Endothelial cell of umbilical vein (primary cell): ENCODE results near the gene PRKAR1B.

Experiments
- EZH2 ChIP-seq: IDR thresholded peaks from 2 replicates; pipeline ENCODE4 v1.6.1; 2012; ENCODE audit warnings: borderline replicate concordance, low read depth, mild to moderate bottlenecking, moderate library complexity, low read length, inconsistent platforms; ENCODE audit not compliant: severe bottlenecking
- GATA2 ChIP-seq: IDR thresholded peaks from 2 replicates; pipeline ENCODE4 v1.7.0; 2011; ENCODE audit warnings: low read depth, mild to moderate bottlenecking, moderate library complexity, mixed read lengths, low read length; ENCODE audit not compliant: insufficient read length, insufficient read depth
- JUN ChIP-seq: IDR thresholded peaks from 2 replicates; pipeline ENCODE4 v1.6.1; 2011; ENCODE audit warnings: borderline replicate concordance, low read depth; ENCODE audit not compliant: insufficient read length, insufficient read depth
- POLR2A ChIP-seq: IDR thresholded peaks from 2 replicates; pipeline ENCODE4 v1.6.1; 2012; ENCODE audit warnings: low read depth, mild to moderate bottlenecking, control low read depth, low read length
- POLR2AphosphoS5 ChIP-seq: IDR thresholded peaks from 2 replicates; pipeline ENCODE4 v1.6.1; 2012; ENCODE audit warnings: low read depth, mild to moderate bottlenecking, control low read depth, low read length, moderate library complexity; ENCODE audit not compliant: insufficient read depth
- TF ChIP-seq, protein P1 (sequence below), 2 donors: IDR thresholded peaks; 1 replicate in 1 of 2; 2 replicates in 1 of 2; pipeline ENCODE4 v1.5.1; 2011; ENCODE audit warnings: low read length in 2 of 2, mild to moderate bottlenecking in 2 of 2, moderate library complexity in 2 of 2, control low read depth in 1 of 2, inconsistent platforms in 1 of 2, low read depth in 1 of 2; ENCODE audit not compliant: insufficient read depth in 1 of 2; ENCODE audit errors: extremely low read depth in 1 of 2

GRCh38 chr7:577278-577665 lies 149.8 kb downstream of the PRKAR1B start:
- TF ChIP-seq, protein P1, sequence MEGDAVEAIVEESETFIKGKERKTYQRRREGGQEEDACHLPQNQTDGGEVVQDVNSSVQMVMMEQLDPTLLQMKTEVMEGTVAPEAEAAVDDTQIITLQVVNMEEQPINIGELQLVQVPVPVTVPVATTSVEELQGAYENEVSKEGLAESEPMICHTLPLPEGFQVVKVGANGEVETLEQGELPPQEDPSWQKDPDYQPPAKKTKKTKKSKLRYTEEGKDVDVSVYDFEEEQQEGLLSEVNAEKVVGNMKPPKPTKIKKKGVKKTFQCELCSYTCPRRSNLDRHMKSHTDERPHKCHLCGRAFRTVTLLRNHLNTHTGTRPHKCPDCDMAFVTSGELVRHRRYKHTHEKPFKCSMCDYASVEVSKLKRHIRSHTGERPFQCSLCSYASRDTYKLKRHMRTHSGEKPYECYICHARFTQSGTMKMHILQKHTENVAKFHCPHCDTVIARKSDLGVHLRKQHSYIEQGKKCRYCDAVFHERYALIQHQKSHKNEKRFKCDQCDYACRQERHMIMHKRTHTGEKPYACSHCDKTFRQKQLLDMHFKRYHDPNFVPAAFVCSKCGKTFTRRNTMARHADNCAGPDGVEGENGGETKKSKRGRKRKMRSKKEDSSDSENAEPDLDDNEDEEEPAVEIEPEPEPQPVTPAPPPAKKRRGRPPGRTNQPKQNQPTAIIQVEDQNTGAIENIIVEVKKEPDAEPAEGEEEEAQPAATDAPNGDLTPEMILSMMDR (IDR thresholded peaks at IDR 0.05; ENCODE audit: extremely low read depth in 1 of 2, insufficient read depth in 1 of 2, low read depth in 1 of 2, low read length in 2 of 2), result no peak
- no peak for TF ChIP-seq GATA2
- no peak for TF ChIP-seq POLR2AphosphoS5
- no peak for TF ChIP-seq EZH2
- TF ChIP-seq POLR2A, result no peak
- TF ChIP-seq JUN, result no peak
